8988T (cell line): ENCODE measurements around the gene KATNAL1.

ENCODE experiments used
- DNase-seq: peaks from one replicate; pipeline ENCODE4 v3.0.0; 2011

KATNAL1 gene

GRCh38 chr13:30307194-30307970, at the start of gene KATNAL1:
Gene KATNAL1 (minus strand): TSS chr13:30307551. CDS start chr13:30283777, 23,774 bp downstream.
- peak; percentile 51 for DNase-seq

- no peak for DNase-seq
Measured at GRCh38 chr13:30355839-30356238, 48.5 kb upstream of the KATNAL1 start.

- DNase-seq: no peak
Measured at GRCh38 chr13:30355384-30355699, 48.0 kb upstream of the KATNAL1 start.

GRCh38 chr13:30354493-30355383, 47.4 kb upstream of the KATNAL1 start:
- no peak for DNase-seq

GRCh38 chr13:30353471-30354215, 46.3 kb upstream of the KATNAL1 start:
- DNase-seq: no peak

DNA sequence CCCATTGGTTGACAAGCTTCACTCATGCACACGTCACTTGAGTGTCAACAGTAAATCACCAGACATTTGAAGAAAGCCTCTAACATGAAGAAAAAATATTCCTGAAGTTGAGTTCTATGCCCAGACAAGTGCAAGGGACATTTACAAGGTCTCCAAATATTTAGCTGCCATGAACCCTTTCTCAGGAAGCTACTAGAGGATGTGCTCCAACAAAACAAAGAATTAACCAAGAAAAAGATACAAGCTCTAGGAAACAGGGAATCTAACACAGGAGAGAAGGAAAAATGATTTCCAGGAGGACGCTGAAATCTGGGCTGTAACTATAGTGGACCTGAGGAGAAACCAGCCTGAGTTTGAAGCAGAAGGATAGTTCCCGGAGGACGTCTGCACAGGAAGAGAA, 45.7 kb upstream of the KATNAL1 start:
- DNase-seq: no peak

- DNase-seq: no peak
Measured at GRCh38 chr13:30352121-30352520, 44.8 kb upstream of the KATNAL1 start.

GRCh38 chr13:30346789-30347167, 39.4 kb upstream of the KATNAL1 start:
- no peak for DNase-seq

DNA sequence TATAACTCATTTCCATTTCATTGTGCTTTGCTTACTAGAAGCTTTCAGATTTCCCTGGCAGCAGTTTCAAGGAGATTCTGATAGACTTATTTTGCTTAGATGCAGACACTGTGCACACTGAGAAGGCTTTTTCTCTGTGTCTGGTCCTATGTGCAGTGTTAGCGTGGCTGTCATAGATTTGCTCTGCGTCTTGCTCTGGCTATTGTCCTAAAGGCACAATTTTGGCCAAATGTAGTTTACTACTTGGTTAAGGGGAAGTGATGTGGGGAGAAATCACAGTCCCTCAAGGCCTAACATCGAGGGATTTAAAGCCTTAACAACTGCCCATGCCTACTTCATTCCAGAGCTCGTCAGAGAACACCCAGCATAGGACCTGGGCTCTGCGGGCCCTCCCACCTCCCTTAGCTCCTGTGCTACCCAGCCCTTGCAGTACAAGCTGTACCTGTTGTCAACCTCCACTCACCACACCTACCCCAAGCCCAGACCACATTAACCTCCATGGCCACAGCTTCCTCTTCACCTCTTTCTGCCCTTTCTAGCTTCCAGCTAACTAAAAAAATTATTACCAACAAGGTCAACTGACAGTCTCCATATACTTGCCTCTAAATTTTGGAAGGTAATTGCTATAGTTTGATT, 38.9 kb upstream of the KATNAL1 start:
- DNase-seq: no peak

- DNase-seq: no peak
Measured at GRCh38 chr13:30345426-30346100, 38.2 kb upstream of the KATNAL1 start.

DNA sequence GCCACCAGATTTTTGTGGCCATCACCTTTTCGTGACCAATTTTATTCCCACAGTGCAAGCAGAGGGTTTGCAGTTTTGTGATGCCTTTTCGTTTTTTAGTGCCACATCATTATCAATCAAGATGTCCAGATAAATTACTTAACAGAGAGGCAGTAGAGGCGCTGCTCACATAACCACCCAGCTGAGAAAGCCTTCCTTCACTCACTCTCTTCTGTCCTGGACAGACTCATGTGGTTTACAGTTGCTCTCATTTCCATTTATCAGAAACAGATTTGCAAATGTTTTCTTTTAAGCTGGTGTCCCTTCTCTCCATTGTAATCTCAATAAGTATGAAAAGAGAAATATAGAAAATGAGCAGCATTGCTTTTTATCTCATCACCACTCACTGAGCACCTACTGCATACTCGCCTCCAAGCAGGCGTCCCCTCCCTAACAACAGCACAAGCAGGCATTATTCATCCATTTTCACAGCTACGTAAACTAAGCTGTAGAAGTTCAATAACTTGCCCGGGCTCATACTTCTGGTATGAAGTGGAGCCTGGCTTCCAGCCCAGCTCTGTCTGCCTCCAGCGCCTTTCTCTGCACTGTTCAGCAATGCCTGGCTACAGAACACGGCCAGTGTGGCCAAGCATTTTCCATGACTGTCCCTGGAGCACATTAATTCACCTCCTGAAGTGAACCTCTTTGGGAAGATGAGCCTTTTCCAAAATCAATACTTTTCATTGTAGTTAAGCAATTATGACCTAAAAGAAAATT, 34.6 kb upstream of the KATNAL1 start:
- DNase-seq: no peak

DNA sequence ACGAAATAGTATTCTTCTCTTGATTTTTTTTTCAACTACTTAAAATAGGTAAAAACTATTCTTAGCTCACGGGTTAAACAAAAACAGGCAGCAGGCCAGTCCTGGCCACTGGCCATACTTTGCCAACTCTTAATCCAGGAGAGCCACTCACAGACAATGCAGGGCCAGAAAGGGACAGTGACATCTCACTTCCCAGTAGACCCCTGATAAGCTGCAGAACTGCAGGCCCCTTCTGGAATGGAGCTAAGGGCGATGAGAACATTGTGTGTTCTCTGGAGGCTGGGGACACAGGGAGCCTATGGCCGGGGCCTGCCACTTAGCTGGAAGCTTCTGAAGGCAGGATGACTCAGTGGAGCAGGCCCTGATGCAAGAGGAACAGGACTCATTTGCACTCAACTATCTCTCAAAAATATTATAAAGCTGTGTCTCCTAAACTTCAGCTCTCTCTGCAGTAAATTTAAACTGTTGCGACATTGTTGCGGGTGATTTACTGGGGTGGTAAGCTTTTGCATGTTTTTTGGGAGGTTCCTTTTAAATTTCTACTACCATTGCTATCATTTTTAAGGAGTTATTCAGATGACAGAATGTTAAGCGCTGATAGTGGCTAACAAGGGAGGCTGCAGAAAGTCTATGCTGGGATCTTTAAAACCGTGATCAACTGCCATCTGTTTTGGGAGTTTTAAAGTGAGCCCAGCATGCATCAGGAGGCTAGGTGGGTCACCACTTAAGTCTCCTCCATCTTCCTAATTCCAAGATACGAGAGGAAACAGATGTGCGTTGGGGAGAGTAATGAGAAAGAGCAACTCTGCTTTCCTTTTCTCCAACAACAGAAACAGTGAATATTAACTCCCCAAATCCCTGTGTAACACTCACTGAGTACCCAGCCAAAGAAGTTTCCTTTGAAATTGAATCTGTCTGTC, 33.2 kb upstream of the KATNAL1 start:
- DNase-seq: no peak

DNA sequence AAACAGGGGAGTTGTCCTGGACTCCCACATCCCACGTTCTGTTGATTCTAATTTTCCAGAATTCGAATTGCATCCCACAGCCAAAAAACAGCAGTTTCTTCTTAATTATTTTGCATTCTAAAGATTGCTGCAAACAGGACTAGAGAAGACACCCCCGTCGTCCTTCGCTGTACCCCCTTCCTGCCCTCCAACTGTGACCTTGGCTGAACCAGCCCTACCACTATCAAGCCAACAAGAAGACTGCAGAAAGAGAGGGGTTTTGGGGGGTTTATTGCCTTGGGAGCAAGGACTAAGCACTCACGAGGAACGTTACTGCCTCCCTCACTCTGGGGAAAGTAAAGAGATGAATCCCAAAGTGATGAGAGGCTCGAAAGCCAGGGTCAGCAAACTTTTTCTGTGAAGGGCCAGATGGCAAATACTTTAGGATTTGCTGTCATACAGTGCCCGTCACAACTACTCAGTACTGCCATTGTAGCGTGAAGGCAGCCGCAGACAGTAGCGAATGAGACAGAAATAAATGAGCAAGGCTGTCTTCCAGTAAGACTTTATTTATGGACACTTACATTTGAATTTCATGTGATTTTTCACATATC, 32.5 kb upstream of the KATNAL1 start:
- DNase-seq: no peak

- no peak for DNase-seq
Measured at GRCh38 chr13:30338952-30339351, 31.6 kb upstream of the KATNAL1 start.

- no peak for DNase-seq
Measured at GRCh38 chr13:30338331-30338851, 31.0 kb upstream of the KATNAL1 start.

GRCh38 chr13:30337061-30337610, 29.8 kb upstream of the KATNAL1 start:
- no peak for DNase-seq

- DNase-seq: peak; percentile 35
Measured at GRCh38 chr13:30334663-30335386, 27.5 kb upstream of the KATNAL1 start.

DNA sequence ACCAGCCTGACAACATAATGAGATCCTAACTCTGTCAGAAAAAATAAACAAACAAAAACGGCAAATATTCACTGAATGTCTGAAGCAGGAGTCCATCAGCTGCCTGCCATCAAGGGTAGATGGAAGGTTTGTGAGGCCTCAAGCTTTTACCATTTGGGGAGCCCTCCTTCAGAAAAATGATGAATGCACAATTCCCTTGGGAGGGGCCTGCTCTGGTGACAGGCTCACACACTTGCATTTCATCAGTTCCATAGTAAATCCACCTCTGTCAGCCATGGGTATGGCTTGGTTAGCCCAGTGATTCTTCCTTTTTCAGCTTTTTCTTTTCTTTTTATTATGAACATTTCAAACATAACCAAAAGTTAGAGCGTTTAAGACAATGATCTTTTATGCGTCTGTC, 26.3 kb upstream of the KATNAL1 start:
- no peak for DNase-seq
